HuH-7 (cell line): Measurements from ENCODE around the gene RPL39.
A peak's percentile ranks its signal among the peaks of the same experiment; 100 is the strongest.
"Not testable (repeated sequence)": the region's sequence is repeated elsewhere in the genome, so short reads cannot be mapped to it uniquely, and the experiment has no call there.

ENCODE experiments used
- DNase-seq: peaks from one replicate; pipeline ENCODE4 v3.0.0; 2011; ENCODE audit warnings: low spot score

Gene RPL39

DNA sequence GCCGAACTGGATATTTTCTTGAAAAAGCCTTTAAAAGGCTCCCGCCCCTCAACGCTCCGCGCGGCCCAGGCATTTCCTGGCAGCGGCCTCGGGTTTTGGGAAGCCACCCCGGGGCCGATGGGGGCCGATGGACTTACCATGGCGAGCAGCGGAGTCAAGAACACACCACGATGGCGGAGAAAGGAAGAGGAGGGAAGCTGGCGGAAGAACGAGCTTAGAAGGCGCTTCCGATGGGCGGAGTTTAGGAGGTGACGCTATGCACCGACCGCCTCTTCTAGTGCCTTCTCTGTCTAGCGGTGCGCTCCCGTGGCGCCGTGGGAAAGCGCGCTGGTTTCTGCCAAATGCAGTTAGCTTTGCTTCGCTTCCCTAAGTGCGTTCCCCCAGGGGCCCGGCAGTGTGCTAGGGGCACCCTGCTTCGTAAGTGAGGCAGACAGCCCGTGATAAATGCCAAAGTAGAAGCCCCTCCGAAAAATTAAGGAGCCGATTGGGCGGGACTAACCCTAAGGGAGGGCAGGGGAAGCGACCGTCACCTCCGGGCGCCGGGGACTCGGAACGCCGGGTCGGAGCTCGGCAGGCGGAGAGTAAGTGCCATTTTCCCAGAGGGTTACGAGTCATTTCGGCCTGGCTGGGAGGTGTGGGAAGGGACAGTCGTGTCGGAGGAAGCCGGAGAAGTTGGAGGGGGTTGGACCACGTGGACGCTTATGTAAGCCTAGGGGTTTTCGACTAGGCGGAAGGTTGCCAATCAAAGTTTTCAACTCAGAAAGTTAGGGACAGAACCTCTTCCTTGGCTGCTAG lies at the start of gene RPL39:
Gene RPL39 (minus strand): TSS at position 194 of the 795 bp plus-strand sequence. CDS start 54 bp downstream, at position 140.
- DNase-seq: peak; percentile 53

DNA sequence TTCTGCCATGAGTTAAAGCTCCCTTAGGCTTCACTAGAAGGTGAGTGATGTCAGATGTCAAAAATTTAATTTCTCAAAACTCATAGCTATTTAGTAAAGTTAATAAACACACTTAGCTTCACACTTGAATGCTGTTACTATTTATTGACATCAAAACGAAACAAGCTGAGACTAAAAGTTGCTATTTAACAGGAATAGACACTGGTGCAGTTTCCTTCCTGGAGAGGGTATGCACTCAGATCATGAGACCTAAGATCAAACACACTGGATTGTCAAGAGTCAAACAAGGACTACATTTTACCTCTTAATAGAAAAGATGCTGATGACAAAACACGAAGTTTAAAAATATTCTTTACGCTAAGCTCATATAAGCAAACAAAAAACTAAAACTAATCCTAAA lies 42.5 kb upstream of the RPL39 start:
- no peak for DNase-seq

GRCh38 chrX:119828446-119828845 lies 37.0 kb upstream of the RPL39 start:
- no peak for DNase-seq

DNA sequence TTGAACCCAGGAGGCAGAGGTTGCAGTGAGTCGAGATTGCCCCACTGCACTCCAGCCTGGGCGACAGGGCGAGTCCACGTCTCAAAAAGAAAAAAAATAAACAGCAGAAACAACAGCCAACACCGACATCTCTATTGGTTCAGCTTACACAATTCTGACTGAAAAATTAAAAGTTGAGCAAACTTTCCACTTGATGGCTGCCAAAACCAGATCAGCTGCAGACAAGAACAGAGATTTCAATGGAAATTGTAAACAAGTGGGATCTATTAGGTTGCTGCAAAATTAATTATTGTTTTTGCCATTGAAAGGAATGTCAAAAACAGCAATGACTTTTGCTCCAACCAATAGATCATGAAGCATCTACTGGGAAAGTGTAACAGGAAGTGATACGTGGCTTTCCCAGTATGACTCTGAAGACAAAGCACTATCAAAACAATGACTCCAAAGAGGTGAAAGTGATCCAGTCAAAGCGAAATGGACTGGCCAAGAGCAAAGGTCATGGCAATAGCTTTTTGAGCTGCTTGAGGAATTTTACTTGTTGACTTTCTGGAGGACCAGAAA lies 35.0 kb upstream of the RPL39 start:
- DNase-seq: peak; percentile 10

- not testable (repeated sequence) for DNase-seq
These were observed 32.8 kb upstream of the RPL39 start for GRCh38 chrX:119824221-119824620.

GRCh38 chrX:119821703-119822102 lies 30.3 kb upstream of the RPL39 start:
- DNase-seq: not testable (repeated sequence)

GRCh38 chrX:119817130-119817690 lies 25.8 kb upstream of the RPL39 start:
- no peak for DNase-seq

- no peak for DNase-seq
These were observed 24.9 kb upstream of the RPL39 start for GRCh38 chrX:119816300-119816699.

GRCh38 chrX:119809185-119809666 lies 17.8 kb upstream of the RPL39 start:
- DNase-seq: no peak

- not testable (repeated sequence) for DNase-seq
These were observed 17.0 kb upstream of the RPL39 start for GRCh38 chrX:119808461-119808860.

- DNase-seq: no peak
These were observed 11.1 kb upstream of the RPL39 start for GRCh38 chrX:119802546-119802945.

DNA sequence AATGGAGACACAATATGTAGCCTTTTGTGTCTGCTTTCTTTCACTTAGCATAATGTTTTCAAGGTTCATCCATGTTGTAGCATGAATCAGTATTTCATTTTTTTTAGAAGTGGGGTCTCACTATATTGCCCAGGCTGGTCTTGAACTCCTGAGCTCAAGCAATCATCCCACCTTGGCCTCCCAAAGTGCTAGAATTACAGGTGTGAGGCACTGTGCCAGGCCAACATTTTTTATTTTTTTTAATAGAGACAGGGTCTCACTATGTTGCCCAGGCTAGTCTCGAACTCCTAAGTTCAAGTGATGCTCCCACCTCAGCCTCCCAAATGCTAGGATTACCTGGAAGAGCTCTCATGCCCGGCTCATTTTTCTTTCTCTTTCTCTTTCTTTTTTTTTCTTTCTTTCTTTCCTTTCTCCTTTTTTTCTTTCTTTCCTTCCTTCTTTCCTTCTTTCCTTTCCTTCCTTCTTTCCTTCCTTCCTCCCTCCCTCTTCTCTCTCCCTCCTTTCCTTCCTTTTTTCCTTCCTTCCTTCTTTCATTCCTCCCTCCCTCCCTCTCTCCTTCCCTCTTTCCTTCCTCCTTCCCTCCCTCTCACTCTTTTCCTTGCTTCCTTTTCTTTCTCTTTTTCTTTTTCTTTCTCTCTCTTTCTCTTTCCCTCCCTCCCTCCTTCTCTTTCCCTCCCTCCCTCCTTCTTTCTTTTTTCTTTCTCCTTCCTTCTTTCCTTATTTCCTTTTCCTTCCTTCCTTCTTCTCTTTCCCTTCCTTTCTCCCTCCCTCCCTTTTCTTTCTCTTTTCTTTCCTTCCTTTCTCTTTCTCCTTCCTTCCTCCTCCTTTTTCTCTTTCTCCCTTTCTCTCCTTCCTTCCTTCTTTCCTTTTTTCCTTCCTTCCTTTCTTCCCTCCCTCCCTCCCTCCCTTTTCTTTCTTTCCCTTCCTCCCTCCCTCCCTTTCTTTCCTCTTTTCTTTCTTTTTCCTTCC lies 10.1 kb upstream of the RPL39 start:
- DNase-seq: no peak

GRCh38 chrX:119790977-119791436 lies 423 bp downstream of the RPL39 start:
- no peak for DNase-seq

DNA sequence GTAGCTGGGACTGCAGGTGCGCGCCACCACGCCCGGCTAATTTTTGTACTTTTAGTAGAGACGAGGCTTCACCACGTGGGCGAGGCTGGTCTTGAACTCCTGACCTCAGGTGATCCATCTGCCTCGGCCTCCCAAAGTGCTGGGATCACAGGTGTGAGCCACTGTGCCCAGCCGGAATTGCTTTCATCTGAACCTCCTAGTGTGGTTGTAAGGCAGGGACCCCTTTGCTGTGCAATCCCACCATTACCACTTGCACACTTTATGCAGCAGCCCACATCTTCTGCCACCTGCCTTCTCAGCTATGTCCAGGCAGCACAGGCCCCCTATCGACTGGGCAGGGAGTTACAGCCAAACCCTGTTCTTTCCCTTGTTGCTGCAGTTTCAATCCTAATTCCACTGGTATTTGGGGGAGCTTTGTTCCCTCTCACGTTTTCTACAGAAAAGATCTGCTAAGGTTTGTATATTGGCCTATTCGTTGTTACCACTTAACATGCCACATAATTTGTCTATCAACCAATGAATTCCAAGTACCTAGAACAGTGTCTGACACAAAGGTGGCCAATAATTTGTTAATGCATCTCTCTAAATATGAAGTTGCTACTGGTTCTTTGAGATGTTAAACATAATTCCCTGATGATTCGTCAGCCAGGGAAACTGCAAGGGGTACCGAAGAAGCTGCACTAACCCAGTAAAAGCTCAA lies 6.5 kb downstream of the RPL39 start:
- peak; percentile 22 for DNase-seq

DNA sequence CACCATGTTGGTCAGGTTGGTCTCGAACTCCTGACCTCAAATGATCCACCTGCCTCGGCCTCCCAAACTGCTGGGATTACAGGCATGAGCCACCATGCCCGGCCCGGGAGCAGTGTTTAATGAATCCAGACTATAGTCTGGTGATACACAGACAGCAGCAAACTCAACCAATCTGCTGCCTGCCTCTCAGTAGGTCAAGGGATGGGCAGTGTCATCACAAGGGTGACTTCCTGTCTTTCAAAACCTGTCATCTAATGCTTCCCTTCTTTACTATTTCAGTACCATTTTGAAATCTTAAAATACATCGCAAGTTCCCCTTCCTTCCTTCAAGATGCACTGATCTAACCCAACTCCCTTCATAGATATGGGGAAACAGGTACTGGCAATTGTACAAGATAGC lies 8.4 kb downstream of the RPL39 start:
- no peak for DNase-seq

DNA sequence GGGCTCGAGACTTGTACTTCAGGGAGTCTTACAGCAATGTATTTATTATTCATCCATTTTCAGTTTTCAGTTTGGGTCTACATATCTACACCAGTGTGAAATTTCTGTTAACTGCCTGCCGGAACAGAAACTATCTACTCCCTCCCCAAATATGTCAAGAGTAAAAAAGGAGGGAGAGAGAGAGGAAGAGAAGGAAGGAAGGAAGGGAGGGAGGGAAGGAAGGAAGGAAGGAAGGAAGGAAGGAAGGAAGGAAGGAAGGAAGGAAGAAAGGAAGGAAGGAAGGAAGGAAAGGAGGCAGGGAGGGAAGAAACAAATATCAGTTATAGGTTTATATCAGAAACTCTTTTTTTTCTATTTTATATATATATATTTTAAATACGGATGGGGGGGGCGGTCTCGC lies 12.6 kb downstream of the RPL39 start:
- no peak for DNase-seq

DNA sequence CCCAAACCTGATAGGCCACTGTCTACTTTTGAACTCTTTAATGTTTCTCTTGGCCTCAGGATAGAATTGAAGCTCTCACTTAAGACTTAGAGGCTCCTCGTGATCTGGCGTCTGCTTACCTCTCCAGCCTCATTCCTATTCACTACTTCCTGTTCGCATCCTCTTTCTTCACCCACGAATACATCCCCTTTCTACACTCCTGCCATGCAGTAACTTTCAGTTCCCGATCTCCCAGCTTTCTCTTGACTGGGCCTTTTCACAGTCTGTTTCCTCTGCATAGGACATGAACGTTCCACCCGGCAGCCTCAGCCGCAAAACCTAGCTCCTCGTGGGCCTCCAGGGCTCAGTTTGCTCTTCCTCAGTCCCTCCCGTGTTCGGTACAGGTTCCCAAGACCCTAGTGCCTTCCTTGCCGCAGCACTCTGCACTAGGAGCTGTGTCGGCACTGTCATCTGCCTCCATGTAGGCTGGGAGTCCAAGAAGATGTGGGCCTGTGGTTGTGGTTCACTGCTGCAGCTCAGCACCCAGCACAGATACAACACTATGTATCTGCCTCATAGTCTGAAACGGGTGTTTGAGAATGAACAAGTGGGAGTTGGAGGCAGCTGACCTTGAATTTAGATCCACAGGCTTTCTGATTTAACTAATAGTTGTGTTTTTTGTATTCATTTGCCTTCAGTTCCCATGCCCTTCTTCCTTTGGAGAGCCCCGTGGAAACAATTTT lies 15.8 kb downstream of the RPL39 start:
- DNase-seq: no peak

- not testable (repeated sequence) for DNase-seq
These were observed 22.0 kb downstream of the RPL39 start for GRCh38 chrX:119769388-119769787.

DNA sequence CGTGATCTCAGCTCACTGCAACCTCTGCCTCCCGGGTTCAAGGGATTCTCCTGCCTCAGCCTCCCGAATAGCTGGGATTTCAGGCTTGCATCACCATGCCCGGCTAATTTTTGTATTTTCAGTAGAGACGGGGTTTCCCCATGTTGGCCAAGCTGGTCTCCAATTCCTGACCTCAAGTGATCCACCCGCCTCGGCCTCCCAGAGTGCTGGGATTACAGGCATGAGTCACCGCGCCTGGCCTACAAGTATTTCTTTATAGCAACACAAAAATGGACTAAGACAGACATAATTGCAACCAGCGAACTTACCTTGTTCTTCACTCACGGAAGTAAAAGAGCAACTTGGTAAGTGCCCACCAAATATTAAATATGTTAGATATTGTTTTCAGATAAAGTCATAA lies 23.0 kb downstream of the RPL39 start:
- not testable (repeated sequence) for DNase-seq

- no peak for DNase-seq
These were observed 27.5 kb downstream of the RPL39 start for GRCh38 chrX:119763836-119764387.
